ENCODE data around the gene RAB32. TPM values are rescaled to one million over a fixed set of nuclear protein-coding genes. Genes with fewer than 3 reads are reported as not detected.

The RAB32 gene
- total and polyA plus RNA-seq, 2 of the 4 experiments (the other 2 are of a cell fraction) = 55.7 to 108 TPM

- Histone ChIP-seq H3K14ac (replicated peaks; ENCODE audit: low read depth, low read length) (no peak overlapping the region), H3K4me1 (ENCODE audit: control insufficient read depth, insufficient read depth, low read length) (peaks cover 10% of the 10 kb centered on the region), H2AK5ac (ENCODE audit: low read depth, low read length) (no peak overlapping the region), H3K4ac (ENCODE audit: low read depth, low read length) (no peak overlapping the region), H3K9ac (ENCODE audit: low read depth, low read length) (no peak overlapping the region), H3K36me3 (ENCODE audit: control insufficient read depth, insufficient read depth, low read length) (peaks cover 20% of the 10 kb centered on the region), H3K4me2 (ENCODE audit: low read depth, low read length) (peak overlapping the region; percentile 81), H3K79me1 (ENCODE audit: low read depth in 1 of 2, low read length in 2 of 2) (peaks cover 17 to 39% of the 10 kb centered on the region in 2 experiments), H2BK120ac (ENCODE audit: low read depth, low read length) (no peak overlapping the region), H3K18ac (ENCODE audit: low read depth, low read length) (peak overlapping the region; percentile 60), H4K20me1 (ENCODE audit: insufficient read depth, low read length) (peaks cover 3% of the 10 kb centered on the region; the same call in 1 of the 2 replicates), H4K5ac (ENCODE audit: low read depth, low read length) (peak overlapping the region; percentile 27; the same call in 1 of the 2 replicates), H2BK5ac (ENCODE audit: low read depth, low read length, poor library complexity, severe bottlenecking) (no peak overlapping the region), H2BK20ac (ENCODE audit: low read depth, low read length) (no peak overlapping the region), H2AFZ (replicated peaks; ENCODE audit: low read length, poor library complexity) (no peak overlapping the region), H3K23ac (ENCODE audit: low read depth, low read length) (no peak overlapping the region), H4K8ac (ENCODE audit: low read depth in 2 of 2, low read length in 2 of 2) (no peak overlapping the region), H2BK15ac (ENCODE audit: low read depth, low read length) (no peak overlapping the region), H3K9me3 (ENCODE audit: control insufficient read depth, insufficient read depth, low read length) (no peaks in the 10 kb centered on the region), H2AK9ac (replicated peaks; ENCODE audit: low read depth, low read length, poor library complexity) (no peak overlapping the region), H3K27ac (ENCODE audit: insufficient read depth, low read length) (peak overlapping the region; percentile 63; the same call in 1 of the 2 replicates), H3K9me1 (ENCODE audit: insufficient read depth, low read length) (0 out of 2 replicates have a peak, but pooled peaks cover 5% of the 10 kb centered on the region), H4K91ac (ENCODE audit: insufficient read depth, low read depth, low read length) (no peak overlapping the region), H3K4me3 (ENCODE audit: insufficient read depth, low read depth, low read length) (no peak overlapping the region), H3K27me3 (ENCODE audit: control insufficient read depth, insufficient read depth, low read length) (no peaks in the 10 kb centered on the region), H3K56ac (ENCODE audit: extremely low read depth, insufficient read depth, low read length) (no peak overlapping the region)
- intact Hi-C loops (cut with micrococcal nuclease) (no loop called here), in situ Hi-C loops (cut with MboI; ENCODE audit: low sequenced_read_pairs) (no loop called here), dilution Hi-C loops (cut with HindIII; ENCODE audit: low sequenced_read_pairs, unreplicated experiment) (no loop called here)
- WGBS, 2 experiments (ENCODE audit: extremely low coverage in 2 of 2, insufficient read length in 1 of 2) = no CpG with 5 or more reads among the region's 7 CpGs
- ChIA-PET POLR2A (ENCODE audit: unreplicated experiment) (no interaction called here), CTCF (no interaction called here)
- peak; percentile 52 for TF ChIP-seq USF2 (IDR thresholded peaks at IDR 0.05; ENCODE audit: low read depth, low read length)
- no peak for TF ChIP-seq ELK1 (IDR thresholded peaks at IDR 0.05; ENCODE audit: borderline replicate concordance, low read depth, low read length)
- ATAC-seq (ENCODE audit: low read depth) (no peak), DNase-seq (peak; percentile 75)
- BruUV-seq (replicated peaks) = no TSS peak
Measured at GRCh38 chr6:146551545-146551944, 7.9 kb downstream of the RAB32 start.
